NOMO-1 treated with DMSO at 0.1 percent for 48 hours (cell line): ENCODE results near the gene MED14.

Experiments
- DNase-seq: peaks from one replicate; lab custom pipeline; 2025; ENCODE audit not compliant: unreplicated experiment; lab: John Stamatoyannopoulos, UW

The MED14 gene

DNA sequence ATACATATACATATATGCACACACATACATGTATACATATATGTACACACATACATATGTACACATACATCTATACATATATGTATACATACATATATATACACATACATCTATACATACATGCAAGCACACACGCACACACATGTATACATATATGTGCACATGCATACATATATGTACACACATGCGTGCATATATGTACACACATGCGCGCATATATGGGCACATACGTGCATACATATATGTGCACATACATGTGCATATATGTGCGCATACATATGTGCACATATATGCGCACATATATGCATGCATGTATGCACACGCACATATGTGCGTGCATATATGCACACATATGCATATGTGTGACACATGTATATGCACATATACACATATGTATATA, 119.4 kb downstream of the MED14 start:
- DNase-seq, result no peak

DNA sequence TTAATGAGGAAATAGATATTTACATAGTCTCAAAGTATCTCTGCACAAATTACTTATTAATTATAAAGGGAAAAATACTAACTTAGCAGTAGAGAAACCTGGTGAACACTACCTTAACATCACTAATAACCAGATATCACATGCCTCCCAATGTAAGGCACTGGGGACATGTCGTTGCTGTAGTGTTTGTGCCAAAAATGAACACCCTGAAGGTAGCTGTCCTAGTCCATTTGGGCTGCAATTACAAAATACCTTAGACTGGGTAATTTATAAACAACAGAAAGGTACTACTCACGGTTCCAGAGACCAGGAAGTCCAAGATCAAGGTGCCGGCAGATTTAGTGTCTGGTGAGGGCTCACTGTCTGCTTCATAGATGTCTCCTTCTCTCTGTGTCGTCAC, 122.8 kb downstream of the MED14 start:
- DNase-seq, result no peak

DNA sequence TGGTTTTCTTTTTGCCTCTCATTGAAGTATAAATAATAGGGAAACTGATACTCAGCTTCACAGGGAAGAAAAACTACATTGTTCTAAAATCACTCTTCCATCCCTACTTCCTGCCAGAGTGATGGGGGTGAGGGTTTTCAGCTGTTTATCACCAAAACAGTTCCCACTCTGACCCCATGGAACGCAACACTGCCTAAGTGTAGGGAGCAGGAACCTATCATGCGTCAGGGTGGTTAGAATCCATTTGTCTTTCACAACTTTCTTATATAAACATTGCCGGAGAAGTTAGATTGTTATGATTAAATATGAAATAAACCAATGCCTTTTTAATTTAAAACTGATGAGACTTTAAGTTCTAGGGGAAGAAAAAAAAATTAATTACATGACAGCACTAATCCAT, 128.0 kb downstream of the MED14 start:
- no peak for DNase-seq

DNA sequence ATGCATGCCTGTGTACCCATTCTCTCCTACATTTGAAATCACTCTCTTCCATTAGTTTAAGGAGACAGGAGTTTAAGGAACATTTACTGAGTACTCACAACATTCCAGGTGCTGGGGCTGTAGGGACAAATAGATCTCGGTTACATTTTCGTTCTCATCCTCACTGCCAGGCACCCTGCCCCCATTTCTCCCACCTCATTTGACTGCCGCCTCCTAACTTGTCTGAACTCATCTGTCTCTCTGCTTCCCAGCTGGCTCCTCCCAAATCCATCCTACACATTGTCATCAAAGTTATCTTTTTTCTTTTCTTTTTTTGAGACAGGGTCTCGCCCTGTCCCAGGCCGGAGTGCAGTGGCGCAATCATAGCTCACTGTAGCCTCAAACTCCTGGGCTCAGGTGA, 131.9 kb downstream of the MED14 start:
- no peak for DNase-seq
